Measurements from ENCODE around the gene CYBC1.
"Not testable (repeated sequence)": the region's sequence is repeated elsewhere in the genome, so short reads cannot be mapped to it uniquely, and the experiment has no call there.

Gene CYBC1

GRCh38 chr17:82435601-82436583 lies 14.7 kb downstream of the CYBC1 start:
- in situ Hi-C loops (cut with MboI; ENCODE audit: low sequenced_read_pairs): no loop called here

GRCh38 chr17:82435103-82435502 lies 15.4 kb downstream of the CYBC1 start:
- in situ Hi-C loops (cut with MboI; ENCODE audit: low sequenced_read_pairs): no loop called here

GRCh38 chr17:82434216-82434565 lies 16.4 kb downstream of the CYBC1 start:
- in situ Hi-C loops (cut with MboI; ENCODE audit: low sequenced_read_pairs): no loop called here

- in situ Hi-C loops (cut with MboI; ENCODE audit: low sequenced_read_pairs): no loop called here
These were observed 16.9 kb downstream of the CYBC1 start for GRCh38 chr17:82433560-82434215.

- in situ Hi-C loops (cut with MboI; ENCODE audit: low sequenced_read_pairs): no loop called here
These were observed 18.5 kb downstream of the CYBC1 start for GRCh38 chr17:82432017-82432416.

GRCh38 chr17:82429824-82430223 lies 20.7 kb downstream of the CYBC1 start:
- in situ Hi-C loops (cut with MboI; ENCODE audit: low sequenced_read_pairs): no loop called here

GRCh38 chr17:82428546-82428945 lies 22.0 kb downstream of the CYBC1 start:
- in situ Hi-C loops (cut with MboI; ENCODE audit: low sequenced_read_pairs): no loop called here

- in situ Hi-C loops (cut with MboI; ENCODE audit: low sequenced_read_pairs): no loop called here
These were observed 25.7 kb downstream of the CYBC1 start for GRCh38 chr17:82424863-82425159.

- in situ Hi-C loops (cut with MboI; ENCODE audit: low sequenced_read_pairs): no loop called here
These were observed 26.3 kb downstream of the CYBC1 start for GRCh38 chr17:82424001-82424862.

GRCh38 chr17:82419540-82419939 lies 31.0 kb downstream of the CYBC1 start:
- in situ Hi-C loops (cut with MboI; ENCODE audit: low sequenced_read_pairs): no loop called here

GRCh38 chr17:82418001-82418986 lies 32.3 kb downstream of the CYBC1 start, which contains the start of the genes HEXD and OGFOD3:
Gene HEXD, plus strand, starts transcription at chr17:82418347. Its CDS starts 1,453 bp downstream, at chr17:82419800.
Gene OGFOD3, minus strand, starts transcription at chr17:82418586. Its CDS starts 101 bp downstream, at chr17:82418485.
- in situ Hi-C loops (cut with MboI; ENCODE audit: low sequenced_read_pairs): no loop called here

GRCh38 chr17:82416771-82417170 lies 33.8 kb downstream of the CYBC1 start:
- in situ Hi-C loops (cut with MboI; ENCODE audit: low sequenced_read_pairs): no loop called here

GRCh38 chr17:82416264-82416663 lies 34.3 kb downstream of the CYBC1 start:
- in situ Hi-C loops (cut with MboI; ENCODE audit: low sequenced_read_pairs): no loop called here

- in situ Hi-C loops (cut with MboI; ENCODE audit: low sequenced_read_pairs): no loop called here
These were observed 34.8 kb downstream of the CYBC1 start for GRCh38 chr17:82415786-82416185.

- in situ Hi-C loops (cut with MboI; ENCODE audit: low sequenced_read_pairs): no loop called here
These were observed 35.2 kb downstream of the CYBC1 start for GRCh38 chr17:82415336-82415735.

GRCh38 chr17:82414548-82415281 lies 35.8 kb downstream of the CYBC1 start:
- in situ Hi-C loops (cut with MboI; ENCODE audit: low sequenced_read_pairs): no loop called here

GRCh38 chr17:82412535-82413520 lies 37.7 kb downstream of the CYBC1 start:
- in situ Hi-C loops (cut with MboI; ENCODE audit: low sequenced_read_pairs): no loop called here

GRCh38 chr17:82412081-82412480 lies 38.5 kb downstream of the CYBC1 start:
- in situ Hi-C loops (cut with MboI; ENCODE audit: low sequenced_read_pairs): not testable (repeated sequence)

Measured in hTERT RPE-1 (cell line).